ENCODE measurements around the gene PKN3. TPM values are rescaled to one million over a fixed set of nuclear protein-coding genes. Genes with fewer than 3 reads are reported as not detected.

PKN3 gene
- total and polyA plus RNA-seq, 5 donors = 4.7 to 8.7 (median 7.3) TPM

DNA sequence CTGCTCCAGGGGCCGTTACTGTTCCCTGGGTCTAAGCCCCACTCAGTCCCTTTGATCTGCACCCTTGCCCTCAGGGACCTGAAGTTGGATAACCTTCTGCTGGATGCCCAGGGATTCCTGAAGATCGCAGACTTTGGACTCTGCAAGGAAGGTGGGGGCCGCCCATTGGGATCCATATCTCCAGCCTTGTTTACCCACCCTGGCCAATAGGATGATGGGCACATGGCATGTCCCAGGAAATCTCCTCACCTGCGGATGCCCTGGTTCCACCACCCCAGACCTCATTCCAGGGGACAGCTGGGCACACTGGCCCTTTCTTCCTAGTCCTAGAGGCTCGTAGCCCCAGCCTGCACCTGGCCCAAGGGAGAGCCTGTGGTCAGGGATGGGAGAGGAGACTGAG lies 16.2 kb downstream of the PKN3 start:
- no peak for ATAC-seq
- Histone ChIP-seq H3K4me3 (ENCODE audit: low read length) (no peak overlapping the region), H3K9me3 (ENCODE audit: control insufficient read depth, low read length) (no peaks in the 10 kb centered on the region), H3K27ac (ENCODE audit: low read length) (no peak overlapping the region), H3K4me1 (ENCODE audit: control insufficient read depth, insufficient read depth, low read length) (no peaks in the 10 kb centered on the region), H3K27me3 (ENCODE audit: control insufficient read depth, insufficient read depth) (no peaks in the 10 kb centered on the region)
- DNase-seq = no peak
- 88% methylated on average over 5 of the region's 5 CpGs for WGBS
- intact Hi-C loops (cut with DNase I) = no loop called here

DNA sequence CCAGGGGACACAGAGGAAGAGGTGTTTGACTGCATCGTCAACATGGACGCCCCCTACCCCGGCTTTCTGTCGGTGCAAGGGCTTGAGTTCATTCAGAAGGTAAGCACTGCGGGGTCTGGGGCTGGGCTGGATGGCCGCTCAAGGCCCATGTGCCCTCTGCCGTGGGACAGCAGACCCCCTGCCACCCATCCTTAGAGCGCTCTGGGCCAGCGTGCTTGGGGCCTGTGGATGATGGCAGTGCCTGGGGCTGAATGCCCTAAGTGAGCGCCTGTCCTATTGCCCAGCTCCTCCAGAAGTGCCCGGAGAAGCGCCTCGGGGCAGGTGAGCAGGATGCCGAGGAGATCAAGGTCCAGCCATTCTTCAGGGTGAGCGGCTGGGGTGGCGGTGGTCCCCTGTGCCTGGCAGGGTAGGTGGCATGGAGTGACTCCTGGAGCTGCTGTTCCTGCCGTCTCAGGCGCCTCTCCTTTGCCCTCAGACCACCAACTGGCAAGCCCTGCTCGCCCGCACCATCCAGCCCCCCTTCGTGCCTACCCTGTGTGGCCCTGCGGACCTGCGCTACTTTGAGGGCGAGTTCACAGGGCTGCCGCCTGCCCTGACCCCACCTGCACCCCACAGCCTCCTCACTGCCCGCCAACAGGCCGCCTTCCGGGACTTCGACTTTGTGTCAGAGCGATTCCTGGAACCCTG lies 17.8 kb downstream of the PKN3 start:
- H3K27me3 ChIP-seq (ENCODE audit: control insufficient read depth, insufficient read depth) = no peaks in the 10 kb centered on the region
- intact Hi-C loops (cut with DNase I) = no loop called here
- H3K4me1 ChIP-seq (ENCODE audit: control insufficient read depth, insufficient read depth, low read length) = peaks cover 3% of the 10 kb centered on the region
- WGBS = 91% methylated on average over 30 of the region's 30 CpGs
- peak in 1 of 3 donors; percentile 48 for DNase-seq
- no peaks in the 10 kb centered on the region for H3K9me3 ChIP-seq (ENCODE audit: control insufficient read depth, low read length)
- no peak overlapping the region for H3K4me3 ChIP-seq (ENCODE audit: low read length)
- H3K27ac ChIP-seq (ENCODE audit: low read length) = no peak overlapping the region
- no peak for ATAC-seq

DNA sequence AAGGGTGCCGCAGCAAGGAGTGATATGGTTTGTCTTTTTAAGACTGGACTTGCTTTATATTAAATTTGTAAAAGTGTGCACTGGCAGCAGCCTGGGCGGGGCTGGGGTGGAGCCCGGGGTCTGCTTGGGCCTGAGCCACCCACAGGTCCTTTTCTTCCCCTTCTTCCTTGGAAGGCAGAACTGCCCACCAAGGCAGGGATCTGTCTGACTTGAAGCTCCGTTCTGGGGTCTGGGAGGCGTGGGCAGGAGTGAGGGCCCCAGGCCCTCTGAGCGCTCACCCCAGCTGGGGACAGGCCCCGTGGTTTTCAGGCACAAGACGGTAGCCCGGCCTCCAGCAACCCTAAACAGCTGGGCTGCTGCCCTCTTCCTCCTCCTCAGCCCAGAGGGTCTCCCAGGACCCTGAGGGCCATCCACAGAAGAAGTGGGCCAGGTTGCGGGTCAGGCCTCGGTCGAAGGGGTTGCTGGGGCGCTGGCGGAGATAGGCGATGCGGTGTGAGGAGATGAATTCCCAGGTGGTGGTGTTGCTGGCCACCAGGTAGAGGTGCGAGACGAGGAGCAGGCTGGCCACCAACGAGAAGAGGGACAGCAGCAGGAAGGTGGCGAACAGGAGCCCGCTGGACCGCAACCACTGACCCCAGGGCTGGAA lies 18.7 kb downstream of the PKN3 start:
- intact Hi-C loops (cut with DNase I) = no loop called here
- no peaks in the 10 kb centered on the region for H3K27me3 ChIP-seq (ENCODE audit: control insufficient read depth, insufficient read depth)
- H3K4me3 ChIP-seq (ENCODE audit: low read length) = no peak overlapping the region
- no peak for ATAC-seq
- H3K27ac ChIP-seq (ENCODE audit: low read length) = no peak overlapping the region
- no peaks in the 10 kb centered on the region for H3K9me3 ChIP-seq (ENCODE audit: control insufficient read depth, low read length)
- H3K4me1 ChIP-seq (ENCODE audit: control insufficient read depth, insufficient read depth, low read length) = peaks cover 3% of the 10 kb centered on the region
- 92% methylated on average over 22 of the region's 22 CpGs for WGBS
- DNase-seq = peak in 1 of 3 donors; percentile 56

GRCh38 chr9:128721487-128722010 lies 19.2 kb downstream of the PKN3 start:
- no peak overlapping the region for H3K4me3 ChIP-seq (ENCODE audit: low read length)
- H3K27me3 ChIP-seq (ENCODE audit: control insufficient read depth, insufficient read depth) = no peaks in the 10 kb centered on the region
- 91% methylated on average over 18 of the region's 18 CpGs for WGBS
- peak in 1 of 3 donors; percentile 44 for DNase-seq
- H3K9me3 ChIP-seq (ENCODE audit: control insufficient read depth, low read length) = no peaks in the 10 kb centered on the region
- intact Hi-C loops (cut with DNase I) = no loop called here
- H3K4me1 ChIP-seq (ENCODE audit: control insufficient read depth, insufficient read depth, low read length) = peaks cover 3% of the 10 kb centered on the region
- ATAC-seq = no peak
- no peak overlapping the region for H3K27ac ChIP-seq (ENCODE audit: low read length)

DNA sequence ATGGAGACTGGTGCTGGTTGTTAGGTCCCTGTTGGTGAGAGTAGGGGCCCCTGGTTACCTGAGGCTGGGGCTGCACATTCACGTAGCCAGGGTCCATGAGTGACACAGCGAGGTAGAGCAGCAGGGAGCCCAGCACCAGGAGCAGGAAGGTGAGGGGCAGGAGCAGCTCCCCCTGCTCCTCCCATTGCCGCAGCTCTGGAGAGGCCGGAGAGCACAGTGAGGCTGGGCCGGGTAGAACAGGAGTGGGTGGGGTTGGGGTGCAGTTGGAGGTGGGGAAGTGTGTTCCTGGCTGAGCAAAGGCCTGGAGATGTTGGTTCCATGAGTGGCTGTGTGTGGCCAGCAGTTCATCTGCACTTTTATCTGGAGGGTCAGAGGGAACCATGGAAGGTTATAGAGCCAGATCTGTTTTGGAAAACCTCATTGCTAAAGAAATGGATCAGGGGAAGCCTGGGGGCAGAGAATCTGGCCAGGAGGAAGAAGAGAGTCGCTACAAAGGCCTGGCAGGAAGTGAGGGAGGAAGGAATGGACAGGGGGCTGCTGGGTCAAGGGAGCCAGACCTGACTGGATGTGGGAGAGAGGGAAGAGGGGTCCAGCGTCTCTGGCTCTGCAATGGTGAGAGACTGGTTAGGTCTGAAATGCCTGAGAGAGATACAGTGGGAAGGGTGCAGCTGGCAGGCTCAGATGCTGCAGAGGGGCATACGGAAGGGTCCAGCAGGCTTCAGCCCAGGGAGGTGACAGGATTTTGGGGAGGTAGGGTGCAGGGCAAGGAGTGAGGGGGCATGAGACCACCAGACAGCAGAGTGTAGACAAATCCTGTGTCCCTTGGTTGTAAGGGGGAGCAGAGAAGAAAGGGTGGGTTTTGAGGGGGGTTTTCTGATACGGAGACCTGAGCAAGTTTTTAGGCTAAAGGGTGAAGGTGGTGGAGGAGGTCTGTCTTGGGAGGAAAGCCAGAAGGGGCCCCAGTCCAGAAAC lies 20.4 kb downstream of the PKN3 start:
- WGBS = 54% methylated on average over 9 of the region's 9 CpGs
- peaks cover 3% of the 10 kb centered on the region for H3K4me1 ChIP-seq (ENCODE audit: control insufficient read depth, insufficient read depth, low read length)
- intact Hi-C loops (cut with DNase I) = no loop called here
- H3K27me3 ChIP-seq (ENCODE audit: control insufficient read depth, insufficient read depth) = no peaks in the 10 kb centered on the region
- H3K4me3 ChIP-seq (ENCODE audit: low read length) = no peak overlapping the region
- DNase-seq (peak in 1 of 3 donors; percentile 39), ATAC-seq (no peak)
- no peak overlapping the region for H3K27ac ChIP-seq (ENCODE audit: low read length)
- no peaks in the 10 kb centered on the region for H3K9me3 ChIP-seq (ENCODE audit: control insufficient read depth, low read length)

- H3K4me3 ChIP-seq (ENCODE audit: low read length) = peak overlapping the region; percentile 55
- no peaks in the 10 kb centered on the region for H3K27me3 ChIP-seq (ENCODE audit: control insufficient read depth, insufficient read depth)
- peak in 1 of 3 donors; percentile 50 for DNase-seq
- ATAC-seq = peak in 1 of 2 donors; percentile 0
- H3K9me3 ChIP-seq (ENCODE audit: control insufficient read depth, low read length) = no peaks in the 10 kb centered on the region
- WGBS = 46% methylated on average over 7 of the region's 7 CpGs
- intact Hi-C loops (cut with DNase I) = no loop called here
- peak overlapping the region; percentile 19 for H3K27ac ChIP-seq (ENCODE audit: low read length)
- H3K4me1 ChIP-seq (ENCODE audit: control insufficient read depth, insufficient read depth, low read length) = peaks cover 3% of the 10 kb centered on the region
These were observed 21.1 kb downstream of the PKN3 start for GRCh38 chr9:128723352-128723865.

DNA sequence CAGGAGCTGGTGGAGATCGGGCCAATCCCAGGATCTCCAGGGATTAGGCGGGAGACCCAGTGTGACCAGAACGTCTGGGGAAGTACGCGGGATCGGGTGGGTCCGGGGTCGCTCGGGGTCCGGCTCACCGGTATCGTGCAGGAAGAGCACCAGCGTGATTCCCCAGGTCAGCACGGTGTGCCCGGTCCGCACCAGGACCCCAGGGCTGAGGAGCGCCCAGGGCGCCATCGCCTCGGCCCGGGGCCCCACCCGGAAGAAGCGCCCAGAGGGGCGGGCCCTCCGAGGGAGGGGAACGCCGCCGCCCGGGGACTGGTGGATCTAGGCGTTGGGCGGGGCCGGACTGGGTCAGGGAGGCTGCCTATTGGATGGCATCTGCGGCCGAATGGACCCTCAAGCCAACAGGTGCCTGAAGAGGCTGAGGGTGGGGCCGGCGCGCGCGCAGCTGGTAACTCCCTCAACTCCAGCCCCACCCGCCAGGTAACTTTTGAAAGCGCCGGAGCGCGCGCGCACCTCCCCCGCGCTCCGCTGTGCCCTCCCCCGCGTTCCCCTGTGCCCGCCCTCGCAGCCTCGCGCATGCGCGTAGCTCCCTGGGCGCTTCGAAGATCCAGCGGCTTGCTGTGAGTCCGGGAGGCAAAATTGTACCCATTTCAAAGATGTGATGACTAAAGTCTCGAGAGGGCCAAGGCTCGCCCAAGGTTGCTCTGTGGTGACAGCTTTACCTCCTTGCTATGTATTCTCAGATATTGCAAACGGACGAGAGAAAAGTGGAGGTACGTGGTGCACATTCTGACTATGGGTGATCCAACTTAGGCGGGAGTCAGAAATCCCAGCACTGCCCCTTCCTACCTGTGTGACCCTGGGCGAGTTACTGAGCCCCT lies 21.8 kb downstream of the PKN3 start, which contains the start of gene ZDHHC12:
ZDHHC12 (minus strand) TSS at position 262 of the 878 bp plus-strand sequence; CDS start at position 228, 34 bp downstream.
- 2% methylated on average over 68 of the region's 68 CpGs for WGBS
- H3K4me1 ChIP-seq (ENCODE audit: control insufficient read depth, insufficient read depth, low read length) = peaks cover 3% of the 10 kb centered on the region
- DNase-seq (peak; percentile 96 to 98 (median 98)), ATAC-seq (peak; percentile 91 to 95)
- H3K27ac ChIP-seq (ENCODE audit: low read length) = peak within 1 kb of the TSS; percentile 58
- peak within 1 kb of the TSS; percentile 55 for H3K4me3 ChIP-seq (ENCODE audit: low read length)
- H3K9me3 ChIP-seq (ENCODE audit: control insufficient read depth, low read length) = no peaks in the 10 kb centered on the region
- H3K27me3 ChIP-seq (ENCODE audit: control insufficient read depth, insufficient read depth) = no peaks in the 10 kb centered on the region
- intact Hi-C loops (cut with DNase I) = no loop called here

- Histone ChIP-seq H3K4me3 (ENCODE audit: low read length) (peak overlapping the region; percentile 55), H3K9me3 (ENCODE audit: control insufficient read depth, low read length) (no peaks in the 10 kb centered on the region), H3K4me1 (ENCODE audit: control insufficient read depth, insufficient read depth, low read length) (peaks cover 3% of the 10 kb centered on the region), H3K27ac (ENCODE audit: low read length) (peak overlapping the region; percentile 58), H3K27me3 (ENCODE audit: control insufficient read depth, insufficient read depth) (no peaks in the 10 kb centered on the region)
- WGBS = 21% methylated on average over 10 of the region's 10 CpGs
- DNase-seq (peak; percentile 81 to 88 (median 87)), ATAC-seq (peak; percentile 67 to 81)
- intact Hi-C loops (cut with DNase I) = no loop called here
These were observed 22.5 kb downstream of the PKN3 start for GRCh38 chr9:128724744-128725211.

- WGBS = 83% methylated on average over 5 of the region's 5 CpGs
These were observed 25.4 kb downstream of the PKN3 start for GRCh38 chr9:128727640-128728248.

More at GRCh38 chr9:128727640-128728248, 25.4 kb downstream of the PKN3 start:
- DNase-seq (no peak), ATAC-seq (no peak)
- Histone ChIP-seq H3K4me1 (ENCODE audit: control insufficient read depth, insufficient read depth, low read length) (peaks cover 3% of the 10 kb centered on the region), H3K4me3 (ENCODE audit: low read length) (no peak overlapping the region), H3K27me3 (ENCODE audit: control insufficient read depth, insufficient read depth) (no peaks in the 10 kb centered on the region), H3K27ac (ENCODE audit: low read length) (no peak overlapping the region), H3K9me3 (ENCODE audit: control insufficient read depth, low read length) (no peaks in the 10 kb centered on the region)
- intact Hi-C loops (cut with DNase I) = no loop called here
